ENCODE measurements around the gene RASSF8. TPM values are rescaled to one million over a fixed set of nuclear protein-coding genes. Genes with fewer than 3 reads are reported as not detected.

Gene RASSF8
- total and polyA plus RNA-seq, 9 of the 15 experiments (the other 6 are each of a cell fraction or from before 2014, with no cell fraction given), result 0.01 to 0.36 (median 0.12) TPM; not detected in 1

GRCh38 chr12:25986180-25986579 lies 27.7 kb downstream of the RASSF8 start:
- Histone ChIP-seq H3K9me3 (replicated peaks; ENCODE audit: control insufficient read depth, insufficient read depth, low read depth, low read length) (no peaks in the 10 kb centered on the region), H3K4me1 (replicated peaks in 1 of 2; ENCODE audit: control insufficient read depth in 2 of 2, insufficient read depth in 2 of 2, low read length in 2 of 2) (no peaks in the 10 kb centered on the region), H3K27ac (ENCODE audit: extremely low read depth, low read depth, low read length) (no peak overlapping the region), H3K9me1 (ENCODE audit: control insufficient read depth, insufficient read depth, low read length) (no peaks in the 10 kb centered on the region), H3K4me2 (ENCODE audit: insufficient read depth, low read length) (no peak overlapping the region), H3K27me3 (ENCODE audit: control insufficient read depth in 2 of 2, insufficient read depth in 2 of 2, low read length in 2 of 2) (no peaks in the 10 kb centered on the region; a peak in 1 of 5 replicates), H3K79me2 (ENCODE audit: control insufficient read depth, insufficient read depth, low read length) (no peaks in the 10 kb centered on the region), H3K9ac (ENCODE audit: insufficient read depth in 1 of 2, low read depth in 2 of 2, low read length in 2 of 2) (no peak overlapping the region), H4K20me1 (replicated peaks; ENCODE audit: control insufficient read depth, insufficient read depth, low read length) (no peaks in the 10 kb centered on the region), H3K36me3 (ENCODE audit: control insufficient read depth, insufficient read depth, low read length) (no peaks in the 10 kb centered on the region), H3K4me3 (no peak overlapping the region), H2AFZ (ENCODE audit: low read depth, low read length) (no peak overlapping the region)
- in situ Hi-C loops (cut with MboI), result no loop called here
- BruUV-seq (replicated peaks), result no TSS peak
- POLR2A ChIA-PET, result no interaction called here
- intact Hi-C loops (cut with micrococcal nuclease), result no loop called here
- ATAC-seq (no peak), FAIRE-seq (no peak), DNase-seq (ENCODE audit: extremely low read depth in 1 of 4, low spot score in 3 of 4) (no peak)
- CTCF ChIA-PET (ENCODE audit: low intra/inter-chr PET ratio), result no interaction called here
- TF ChIP-seq RFX7 (CRISPR knock-in tag; IDR thresholded peaks at IDR 0.05) (no peak), RBM25 (IDR thresholded peaks at IDR 0.05; ENCODE audit: low read depth, low read length, severe bottlenecking) (no peak), ZNF444 (CRISPR knock-in tag; IDR thresholded peaks at IDR 0.05) (no peak), ATF6 (CRISPR knock-in tag; IDR thresholded peaks at IDR 0.05) (no peak), ZNF592 (IDR thresholded peaks at IDR 0.05) (no peak), NR4A1 (CRISPR knock-in tag; IDR thresholded peaks at IDR 0.05) (no peak), NR4A1 (tag; IDR thresholded peaks at IDR 0.05) (no peak), PHB2 (IDR thresholded peaks at IDR 0.05; ENCODE audit: low read depth) (no peak), CHD2 (IDR thresholded peaks at IDR 0.05; ENCODE audit: low read depth, low read length) (no peak), FOXO4 (CRISPR knock-in tag; IDR thresholded peaks at IDR 0.05) (no peak), ZBTB5 (IDR thresholded peaks at IDR 0.05) (no peak), ZNF212 (CRISPR knock-in tag; IDR thresholded peaks at IDR 0.05) (no peak), TARDBP (IDR thresholded peaks at IDR 0.05) (no peak)
- TF ChIP-seq, protein P1, sequence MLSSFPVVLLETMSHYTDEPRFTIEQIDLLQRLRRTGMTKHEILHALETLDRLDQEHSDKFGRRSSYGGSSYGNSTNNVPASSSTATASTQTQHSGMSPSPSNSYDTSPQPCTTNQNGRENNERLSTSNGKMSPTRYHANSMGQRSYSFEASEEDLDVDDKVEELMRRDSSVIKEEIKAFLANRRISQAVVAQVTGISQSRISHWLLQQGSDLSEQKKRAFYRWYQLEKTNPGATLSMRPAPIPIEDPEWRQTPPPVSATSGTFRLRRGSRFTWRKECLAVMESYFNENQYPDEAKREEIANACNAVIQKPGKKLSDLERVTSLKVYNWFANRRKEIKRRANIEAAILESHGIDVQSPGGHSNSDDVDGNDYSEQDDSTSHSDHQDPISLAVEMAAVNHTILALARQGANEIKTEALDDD (IDR thresholded peaks at IDR 0.05), result no peak
